Muscle of leg (tissue), 11 donors: ENCODE measurements around the gene ERAP2. TPM values are rescaled to one million over a fixed set of nuclear protein-coding genes. Genes with fewer than 3 reads are reported as not detected.
A peak's percentile ranks its signal among the peaks of the same experiment; 100 is the strongest.

Experiments
- DNase-seq: peaks from one replicate; pipeline ENCODE4 v3.0.0; 2013
- H3K27ac ChIP-seq: one replicate; pipeline ENCODE4 v1.5.1; 2013; ENCODE audit warnings: mild to moderate bottlenecking, low read length, control low read depth
- H3K27me3 ChIP-seq: one replicate; pipeline ENCODE4 v1.6.1; 2013; ENCODE audit warnings: low read length; ENCODE audit not compliant: control insufficient read depth, insufficient read depth
- H3K36me3 ChIP-seq: one replicate; pipeline ENCODE4 v1.6.1; 2013; ENCODE audit warnings: low read length; ENCODE audit not compliant: control insufficient read depth, insufficient read depth
- H3K4me1 ChIP-seq: one replicate; pipeline ENCODE4 v1.6.1; 2013; ENCODE audit warnings: low read length; ENCODE audit not compliant: control insufficient read depth, insufficient read depth
- H3K4me3 ChIP-seq: one replicate; pipeline ENCODE4 v1.5.1; 2013; ENCODE audit warnings: low read length, control low read depth
- H3K9me3 ChIP-seq: replicated peaks from 2 replicates; pipeline ENCODE4 v1.6.1; 2013; ENCODE audit warnings: low read depth, low read length; ENCODE audit not compliant: control insufficient read depth
- WGBS: methylation state at CpG from one replicate; pipeline ENCODE4 v1.1.5; 2013; ENCODE audit warnings: missing lambda C conversion rate; ENCODE audit not compliant: insufficient coverage; 5-methylcytosine and 5-hydroxymethylcytosine counted together
- polyA plus RNA-seq, 8 donors: library from polyadenylated mRNA; unstranded; fragments of 120-200 nt; gene quantifications; one replicate each; pipeline versions ENCODE4 v1.2.1 to v1.2.3, GENCODE V29; 2013; ENCODE audit warnings: inconsistent platforms in 1 of 8, low replicate concordance in 1 of 8; ENCODE audit not compliant: insufficient read length in 8 of 8, insufficient read depth in 1 of 8
- total RNA-seq: library from RNA; stranded (reverse); fragments of 120-200 nt; gene quantifications from one replicate; pipeline ENCODE4 v1.2.4, GENCODE V29; 2013

ERAP2 gene
- total and polyA plus RNA-seq, 9 donors = 1.2 to 15.4 (median 8.2) TPM

- peaks cover 6% of the 10 kb centered on the region for H3K4me1 ChIP-seq
- H3K9me3 ChIP-seq = no peaks in the 10 kb centered on the region
- H3K27ac ChIP-seq = no peak overlapping the region
- H3K27me3 ChIP-seq = no peaks in the 10 kb centered on the region
- H3K36me3 ChIP-seq = no peaks in the 10 kb centered on the region
- no peak overlapping the region for H3K4me3 ChIP-seq
- no peak for DNase-seq
- WGBS = 80% methylated on average over 2 of the region's 4 CpGs
These were observed 64.8 kb downstream of the ERAP2 start for GRCh38 chr5:96941140-96941539.

- WGBS = 100% methylated on average over 4 of the region's 9 CpGs
- Histone ChIP-seq H3K4me1 (peaks cover 2% of the 10 kb centered on the region), H3K27me3 (no peaks in the 10 kb centered on the region), H3K9me3 (no peaks in the 10 kb centered on the region), H3K4me3 (no peak overlapping the region), H3K27ac (no peak overlapping the region), H3K36me3 (no peaks in the 10 kb centered on the region)
- no peak for DNase-seq
These were observed 65.8 kb downstream of the ERAP2 start for GRCh38 chr5:96942078-96942477.

DNA sequence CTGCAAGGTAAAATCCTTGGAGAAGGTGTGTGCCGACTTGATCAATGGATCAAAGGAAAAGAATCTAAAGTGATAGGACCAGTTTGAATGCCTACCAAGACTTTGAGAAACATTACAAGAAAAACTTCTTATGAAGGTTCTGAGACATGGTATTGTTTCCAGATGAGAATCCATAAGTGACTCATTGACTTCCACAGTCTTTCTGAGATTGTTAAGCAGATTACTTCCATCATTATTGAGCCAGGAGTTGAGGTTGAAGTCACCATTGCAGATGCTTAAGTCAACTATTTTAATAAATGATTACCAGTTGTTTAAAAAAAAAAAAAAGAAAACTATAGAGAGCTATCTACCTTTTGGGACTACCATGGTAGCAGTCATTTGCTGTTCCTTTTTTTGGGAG, 66.6 kb downstream of the ERAP2 start:
- Histone ChIP-seq H3K36me3 (no peaks in the 10 kb centered on the region), H3K4me1 (peaks cover 2% of the 10 kb centered on the region), H3K27me3 (no peaks in the 10 kb centered on the region), H3K27ac (no peak overlapping the region), H3K4me3 (no peak overlapping the region), H3K9me3 (no peaks in the 10 kb centered on the region)
- DNase-seq = no peak
- no CpG with 5 or more reads among the region's 1 CpG for WGBS

DNA sequence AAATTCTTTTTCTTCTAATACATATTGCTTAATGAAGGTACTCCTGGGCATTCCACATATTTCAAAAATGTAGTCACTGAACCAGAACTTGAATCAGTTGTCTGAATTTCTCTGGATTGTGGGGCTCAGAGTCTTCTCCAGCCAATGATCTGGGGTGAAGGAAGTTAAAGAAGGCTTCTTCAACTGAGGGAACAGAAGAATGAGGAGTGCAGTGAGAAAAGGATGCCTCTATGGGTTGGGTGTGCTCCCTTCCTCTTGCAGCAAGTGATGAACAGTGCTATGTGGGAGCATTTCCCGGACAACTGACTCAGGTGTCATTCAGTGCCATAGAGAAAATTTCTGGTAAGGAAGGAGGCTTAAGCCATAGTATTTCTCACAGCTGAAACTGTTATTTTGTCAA, 67.5 kb downstream of the ERAP2 start:
- no peak overlapping the region for H3K27ac ChIP-seq
- no peaks in the 10 kb centered on the region for H3K27me3 ChIP-seq
- no peak overlapping the region for H3K4me3 ChIP-seq
- no CpG with 5 or more reads among the region's 1 CpG for WGBS
- H3K4me1 ChIP-seq = peaks cover 2% of the 10 kb centered on the region
- no peaks in the 10 kb centered on the region for H3K36me3 ChIP-seq
- no peaks in the 10 kb centered on the region for H3K9me3 ChIP-seq
- DNase-seq = no peak

DNA sequence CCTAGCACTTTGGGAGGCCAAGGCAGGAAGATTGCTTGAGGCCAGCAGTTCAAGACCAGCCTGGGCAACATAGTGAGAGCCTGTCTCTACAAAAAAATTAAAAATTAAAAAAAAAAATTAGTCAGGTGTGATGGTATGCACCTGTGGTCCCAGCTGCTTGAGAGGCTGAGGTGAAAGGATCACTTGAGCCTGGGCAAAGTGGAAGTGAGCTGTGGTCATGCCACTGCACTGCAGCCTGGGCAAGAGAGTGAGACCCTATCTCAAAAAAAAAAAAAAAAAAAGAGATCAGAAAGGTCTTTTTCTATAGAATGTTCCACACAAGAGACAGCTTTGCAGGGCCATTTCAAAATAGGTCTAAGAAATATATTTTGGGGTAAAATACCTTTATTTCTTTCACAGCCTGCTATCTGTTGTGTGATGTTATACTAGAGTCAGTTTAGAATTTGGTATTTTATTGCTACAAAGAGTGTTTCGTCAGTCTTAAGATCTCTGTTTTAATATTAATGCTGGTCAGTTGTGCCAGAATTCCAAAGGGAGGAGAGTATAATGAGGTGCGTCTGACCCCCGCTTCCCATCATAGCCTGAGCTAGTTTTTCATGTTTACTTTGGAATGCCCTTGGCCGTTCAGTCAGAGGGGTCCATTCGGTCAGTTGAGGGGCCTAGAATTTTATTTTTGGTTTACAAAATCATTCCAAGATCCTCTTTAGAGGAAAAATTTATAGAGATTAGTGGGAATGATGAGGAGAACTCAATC, 69.0 kb downstream of the ERAP2 start:
- no peaks in the 10 kb centered on the region for H3K27me3 ChIP-seq
- no peaks in the 10 kb centered on the region for H3K36me3 ChIP-seq
- H3K4me1 ChIP-seq = peaks cover 2% of the 10 kb centered on the region
- DNase-seq = no peak
- no peak overlapping the region for H3K4me3 ChIP-seq
- H3K27ac ChIP-seq = no peak overlapping the region
- no peaks in the 10 kb centered on the region for H3K9me3 ChIP-seq
- no CpG with 5 or more reads among the region's 5 CpGs for WGBS

- no peaks in the 10 kb centered on the region for H3K9me3 ChIP-seq
- H3K4me1 ChIP-seq = peaks cover 2% of the 10 kb centered on the region
- H3K4me3 ChIP-seq = no peak overlapping the region
- H3K27me3 ChIP-seq = no peaks in the 10 kb centered on the region
- H3K27ac ChIP-seq = no peak overlapping the region
- H3K36me3 ChIP-seq = no peaks in the 10 kb centered on the region
- no CpG with 5 or more reads among the region's 3 CpGs for WGBS
- no peak for DNase-seq
These were observed 70.1 kb downstream of the ERAP2 start for GRCh38 chr5:96946381-96946780.

GRCh38 chr5:96952118-96952750, 75.9 kb downstream of the ERAP2 start:
- H3K27ac ChIP-seq = peak overlapping the region; percentile 15
- H3K9me3 ChIP-seq = no peaks in the 10 kb centered on the region
- no peak for DNase-seq
- no peak overlapping the region for H3K4me3 ChIP-seq
- H3K27me3 ChIP-seq = no peaks in the 10 kb centered on the region
- H3K4me1 ChIP-seq = no peaks in the 10 kb centered on the region
- no peaks in the 10 kb centered on the region for H3K36me3 ChIP-seq
- no CpG with 5 or more reads among the region's 3 CpGs for WGBS

GRCh38 chr5:96952974-96953730, 76.9 kb downstream of the ERAP2 start:
- Histone ChIP-seq H3K4me3 (no peak overlapping the region), H3K27ac (no peak overlapping the region), H3K27me3 (no peaks in the 10 kb centered on the region), H3K9me3 (no peaks in the 10 kb centered on the region), H3K36me3 (no peaks in the 10 kb centered on the region), H3K4me1 (no peaks in the 10 kb centered on the region)
- DNase-seq = no peak
- WGBS = 29% methylated on average over 1 of the region's 7 CpGs

- DNase-seq = no peak
- 100% methylated on average over 1 of the region's 4 CpGs for WGBS
- no peak overlapping the region for H3K27ac ChIP-seq
- peaks cover 1% of the 10 kb centered on the region for H3K4me1 ChIP-seq
- H3K9me3 ChIP-seq = no peaks in the 10 kb centered on the region
- H3K4me3 ChIP-seq = no peak overlapping the region
- H3K36me3 ChIP-seq = no peaks in the 10 kb centered on the region
- H3K27me3 ChIP-seq = no peaks in the 10 kb centered on the region
These were observed 81.2 kb downstream of the ERAP2 start for GRCh38 chr5:96957254-96958049.

GRCh38 chr5:96958977-96959376, 82.7 kb downstream of the ERAP2 start:
- no peak overlapping the region for H3K27ac ChIP-seq
- no peaks in the 10 kb centered on the region for H3K36me3 ChIP-seq
- no peak for DNase-seq
- no peak overlapping the region for H3K4me3 ChIP-seq
- peaks cover 10% of the 10 kb centered on the region for H3K4me1 ChIP-seq
- no peaks in the 10 kb centered on the region for H3K9me3 ChIP-seq
- WGBS = no CpG with 5 or more reads among the region's 5 CpGs
- no peaks in the 10 kb centered on the region for H3K27me3 ChIP-seq
